Calu3 (cell line): ENCODE data around the gene TMEM217. TPM values are rescaled to one million over a fixed set of nuclear protein-coding genes. Genes with fewer than 3 reads are reported as not detected.

ENCODE experiments used
- BruUV-seq: library from RNA; stranded (reverse); fragments of 400-500 nt; replicated peaks from 2 replicates; lab custom pipeline; 2021; lab: Mats Ljungman, UMichigan
- CTCF ChIA-PET: fragments of 300-600 bp; sonication (Branson Sonifier 250); formaldehyde crosslinking; loops from one replicate; lab custom pipeline; 2022; ENCODE audit warnings: antibody characterized with exemption; lab: Charles Lee
- DNase-seq: peaks from one replicate; pipeline ENCODE4 v3.0.0; 2022
- H3K27ac Mint-ChIP-seq: one replicate; pipeline ENCODE4 v1.8.0; 2022; ENCODE audit warnings: mixed read lengths; ENCODE audit not compliant: unreplicated experiment
- H3K27me3 Mint-ChIP-seq: one replicate; pipeline ENCODE4 v1.8.0; 2022; ENCODE audit warnings: mixed read lengths; ENCODE audit not compliant: unreplicated experiment
- H3K36me3 Mint-ChIP-seq: one replicate; pipeline ENCODE4 v1.8.0; 2022; ENCODE audit warnings: mild to moderate bottlenecking, moderate library complexity, mixed read lengths; ENCODE audit not compliant: insufficient read depth, unreplicated experiment
- H3K4me1 Mint-ChIP-seq: one replicate; pipeline ENCODE4 v1.8.0; 2022; ENCODE audit warnings: mild to moderate bottlenecking, low read depth, mixed read lengths; ENCODE audit not compliant: unreplicated experiment
- H3K4me3 Mint-ChIP-seq: one replicate; pipeline ENCODE4 v1.8.0; 2022; ENCODE audit warnings: mild to moderate bottlenecking, low read depth, moderate library complexity, mixed read lengths; ENCODE audit not compliant: unreplicated experiment
- H3K9me3 Mint-ChIP-seq: one replicate; pipeline ENCODE4 v1.8.0; 2022; ENCODE audit warnings: low read depth, mixed read lengths; ENCODE audit not compliant: unreplicated experiment
- CTCF ChIP-seq: fragments of 200-600 bp; IDR thresholded peaks from one replicate; pipeline ENCODE4 v1.8.0; 2022; ENCODE audit warnings: antibody characterized with exemption; ENCODE audit not compliant: unreplicated experiment
- intact Hi-C: fragments of 100-400 bp; cut with micrococcal nuclease; formaldehyde crosslinking; loops from one replicate; pipeline ENCODE4 v1.10.0; 2022; ENCODE audit not compliant: unreplicated experiment
- total RNA-seq: library from RNA; stranded (reverse); gene quantifications from 2 replicates; pipeline ENCODE4 v1.2.3, GENCODE V29; 2022

TMEM217 gene
- total RNA-seq, 1 experiment from 2014 or later: 0.99 TPM

- H3K4me3 Mint-ChIP-seq: no peak overlapping the region
- no peaks in the 10 kb centered on the region for H3K27me3 Mint-ChIP-seq
- DNase-seq: no peak
- peaks cover 11% of the 10 kb centered on the region for H3K4me1 Mint-ChIP-seq
- CTCF ChIA-PET: interaction anchor here (1.6 kb wide), 1 partner anchor 33 kb away, joined by 5 read pairs; no protein-coding TSS in a partner anchor
- intact Hi-C loops: loop anchor here (10.0 kb wide), 1 partner anchor 263 kb away; no protein-coding TSS in a partner anchor
- TF ChIP-seq CTCF: no peak
- peaks cover 40% of the 10 kb centered on the region for H3K36me3 Mint-ChIP-seq
- H3K9me3 Mint-ChIP-seq: no peaks in the 10 kb centered on the region
- BruUV-seq: no TSS peak
- no peak overlapping the region for H3K27ac Mint-ChIP-seq
Observed at GRCh38 chr6:37177077-37177934, 80.6 kb downstream of the TMEM217 start.

- H3K27ac Mint-ChIP-seq: no peak overlapping the region
- no peak for DNase-seq
- no peaks in the 10 kb centered on the region for H3K9me3 Mint-ChIP-seq
Observed at GRCh38 chr6:37176268-37177076, 81.5 kb downstream of the TMEM217 start.

GRCh38 chr6:37175332-37176267, 82.3 kb downstream of the TMEM217 start:
- no peak for TF ChIP-seq CTCF
- H3K9me3 Mint-ChIP-seq: no peaks in the 10 kb centered on the region
- no peak overlapping the region for H3K4me3 Mint-ChIP-seq
- no peaks in the 10 kb centered on the region for H3K27me3 Mint-ChIP-seq
- peaks cover 11% of the 10 kb centered on the region for H3K4me1 Mint-ChIP-seq
- DNase-seq: no peak
- no TSS peak for BruUV-seq
- CTCF ChIA-PET: interaction anchor here (0.7 to 1.1 kb wide), 4 partner anchors 12 to 672 kb away, joined by 3 to 4 read pairs (median 3); no protein-coding TSS in a partner anchor
- no peak overlapping the region for H3K27ac Mint-ChIP-seq
- intact Hi-C loops: loop anchor here (10.0 kb wide), 1 partner anchor 261 kb away; no protein-coding TSS in a partner anchor
- H3K36me3 Mint-ChIP-seq: peaks cover 57% of the 10 kb centered on the region

More at GRCh38 chr6:37176268-37177076, 81.5 kb downstream of the TMEM217 start:
- TF ChIP-seq CTCF: no peak
- Mint-ChIP-seq H3K27me3 (no peaks in the 10 kb centered on the region), H3K4me3 (no peak overlapping the region), H3K36me3 (peaks cover 48% of the 10 kb centered on the region), H3K4me1 (peaks cover 11% of the 10 kb centered on the region)
- CTCF ChIA-PET: interaction anchor here (0.7 to 1.6 kb wide), 5 partner anchors 11 to 671 kb away, joined by 3 to 5 read pairs (median 3); no protein-coding TSS in a partner anchor
- intact Hi-C loops: loop anchor here (10.0 kb wide), 1 partner anchor 262 kb away; no protein-coding TSS in a partner anchor
- BruUV-seq: no TSS peak
